Measurements from ENCODE around the gene APOBEC3G.

The APOBEC3G gene

DNA sequence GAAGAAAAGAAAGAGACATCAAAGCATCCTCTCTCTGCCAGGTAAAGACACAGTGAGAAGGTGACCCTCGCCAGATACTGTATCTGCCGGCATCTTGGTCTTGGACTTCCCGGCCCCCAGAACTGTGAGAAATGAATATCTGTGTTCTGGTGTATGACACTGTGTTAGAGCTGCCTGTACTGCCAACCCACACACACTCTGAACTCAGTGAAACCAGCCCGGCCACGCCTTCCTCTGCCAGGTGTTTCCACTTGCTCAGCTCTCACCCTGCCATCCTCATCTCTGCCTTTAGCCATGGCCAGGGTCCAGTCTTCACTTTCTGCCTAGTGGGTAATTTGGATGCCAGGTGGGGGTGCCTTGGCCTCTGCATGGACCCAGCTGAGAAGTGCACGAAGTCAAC is 51.4 kb downstream of the APOBEC3G start:
- DNase-seq = no peak

DNA sequence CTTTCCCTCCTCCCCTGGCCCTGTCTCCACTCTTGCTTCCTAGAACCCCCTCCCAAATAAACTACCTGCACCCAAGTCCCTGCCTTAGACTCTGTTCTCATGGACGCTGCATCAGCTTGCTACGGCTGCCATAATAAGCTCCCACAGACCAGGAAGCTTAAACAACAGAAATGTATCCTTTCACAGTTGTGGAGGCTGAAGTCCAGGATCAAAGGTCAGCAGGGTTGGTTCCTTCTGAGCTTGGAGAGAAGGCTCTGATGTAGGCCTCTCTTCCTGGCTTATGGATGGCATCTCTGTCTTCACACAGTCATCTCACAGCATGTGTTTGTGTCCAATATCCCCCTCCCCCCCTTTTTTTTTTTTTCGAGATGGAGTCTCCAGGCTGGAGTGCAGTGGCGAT is 52.0 kb downstream of the APOBEC3G start:
- DNase-seq = no peak

DNA sequence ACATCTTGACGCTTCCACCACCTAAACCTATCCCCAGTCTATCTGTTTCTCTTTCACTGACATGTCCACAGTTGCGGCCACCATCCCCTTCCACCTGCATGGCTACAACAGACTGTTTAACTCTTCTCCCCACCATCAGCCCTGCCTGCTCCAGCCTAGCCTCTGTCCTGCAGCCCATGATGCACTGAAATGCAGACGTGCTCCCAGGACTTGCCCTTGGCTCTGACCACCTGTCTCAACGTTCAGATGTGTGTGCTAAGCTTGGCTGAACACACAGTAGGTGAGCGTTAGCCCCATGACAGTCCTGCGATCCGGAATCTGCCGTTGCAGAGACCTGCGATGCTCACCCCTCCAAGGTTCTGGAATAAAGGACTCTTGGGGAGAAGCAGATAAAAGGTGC is 52.7 kb downstream of the APOBEC3G start:
- no peak for DNase-seq

GRCh38 chr22:39130152-39130704 is 53.2 kb downstream of the APOBEC3G start:
- DNase-seq = no peak

GRCh38 chr22:39130892-39131855 is 54.1 kb downstream of the APOBEC3G start:
- DNase-seq = peak; percentile 73

DNA sequence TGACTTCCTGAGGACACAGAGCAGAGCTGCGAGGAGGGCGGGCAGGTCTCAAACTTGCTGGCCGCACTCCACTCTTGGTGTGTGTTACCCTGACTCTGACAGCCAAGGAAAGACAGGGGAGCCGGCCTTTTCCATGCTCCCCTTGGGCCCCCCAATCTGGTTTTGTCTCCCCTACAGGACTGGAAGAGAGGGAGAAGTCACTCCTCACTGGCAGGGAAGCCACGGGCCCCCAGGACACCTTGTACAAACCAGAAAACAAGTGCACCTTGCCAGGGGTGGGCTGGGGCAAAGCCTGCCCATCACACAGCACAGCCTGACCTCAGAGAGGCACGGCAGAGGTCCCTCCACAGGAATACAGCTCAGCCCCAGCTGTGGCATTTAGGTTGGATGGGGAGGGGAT is 55.2 kb downstream of the APOBEC3G start:
- DNase-seq = no peak

GRCh38 chr22:39132871-39133524 is 55.9 kb downstream of the APOBEC3G start:
- DNase-seq = no peak

DNA sequence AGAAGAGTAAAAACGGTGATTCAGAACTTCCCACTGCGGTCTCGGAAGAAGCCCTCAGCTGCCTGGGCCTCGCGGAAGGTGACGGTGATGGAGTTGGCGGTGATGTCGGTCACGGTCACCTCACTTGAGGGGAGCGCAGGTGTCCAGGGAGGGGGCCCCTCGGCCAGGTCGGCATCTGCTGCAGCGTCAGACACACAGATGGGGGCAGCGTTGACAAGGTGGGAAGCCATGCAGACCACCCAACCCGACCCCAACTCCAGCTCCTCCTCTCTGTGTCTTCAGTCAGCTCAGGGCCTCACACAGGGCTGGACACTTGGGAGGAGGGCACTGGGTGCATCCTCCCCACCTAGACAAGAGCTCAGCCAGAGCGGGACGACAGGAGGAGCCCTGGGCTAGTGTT is 56.8 kb downstream of the APOBEC3G start:
- DNase-seq = no peak

- DNase-seq = no peak
Observed at GRCh38 chr22:39134366-39135091, 57.5 kb downstream of the APOBEC3G start.

GRCh38 chr22:39135092-39135896 is 58.2 kb downstream of the APOBEC3G start:
- DNase-seq = peak; percentile 47

GRCh38 chr22:39136317-39136716 is 59.2 kb downstream of the APOBEC3G start:
- no peak for DNase-seq
